Measurements from ENCODE around the gene HDAC4. TPM values are rescaled to one million over a fixed set of nuclear protein-coding genes. Genes with fewer than 3 reads are reported as not detected.

The HDAC4 gene
- total and polyA plus RNA-seq, 9 of the 15 experiments (the other 6 are each of a cell fraction or from before 2014, with no cell fraction given) = 0.11 to 20.2 (median 4.0) TPM

DNA sequence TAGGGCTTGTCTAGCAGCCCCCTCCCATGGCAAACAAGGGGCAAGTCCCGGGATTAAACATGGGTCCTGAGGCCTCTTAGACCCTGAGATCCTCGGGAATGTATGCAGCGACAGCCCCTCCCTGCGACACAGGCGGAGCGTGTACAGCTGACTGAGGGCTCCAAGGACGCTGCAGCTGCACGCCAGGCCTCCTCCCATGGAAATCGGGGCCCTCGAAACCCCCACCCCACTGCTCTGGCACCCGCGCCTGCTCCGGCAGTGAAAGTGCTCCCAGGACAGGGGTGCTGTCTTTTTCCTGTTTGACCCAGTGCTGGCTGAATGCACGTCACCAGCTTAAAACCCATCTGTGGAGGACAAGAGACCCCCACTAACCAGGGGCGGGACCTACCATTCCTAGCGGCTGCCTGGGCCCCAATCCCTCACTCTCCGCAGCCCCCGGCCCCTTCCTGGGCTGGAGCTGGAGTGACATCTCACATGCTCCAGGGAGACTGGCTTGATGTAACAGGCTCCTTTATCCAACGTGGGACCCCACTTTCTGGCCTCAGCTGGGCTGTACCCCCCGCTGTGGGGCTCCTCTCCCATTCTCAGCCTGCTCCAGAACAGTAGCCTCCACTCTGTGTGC is 305.2 kb downstream of the HDAC4 start:
- no peak for FAIRE-seq
- ATAC-seq = no peak

DNA sequence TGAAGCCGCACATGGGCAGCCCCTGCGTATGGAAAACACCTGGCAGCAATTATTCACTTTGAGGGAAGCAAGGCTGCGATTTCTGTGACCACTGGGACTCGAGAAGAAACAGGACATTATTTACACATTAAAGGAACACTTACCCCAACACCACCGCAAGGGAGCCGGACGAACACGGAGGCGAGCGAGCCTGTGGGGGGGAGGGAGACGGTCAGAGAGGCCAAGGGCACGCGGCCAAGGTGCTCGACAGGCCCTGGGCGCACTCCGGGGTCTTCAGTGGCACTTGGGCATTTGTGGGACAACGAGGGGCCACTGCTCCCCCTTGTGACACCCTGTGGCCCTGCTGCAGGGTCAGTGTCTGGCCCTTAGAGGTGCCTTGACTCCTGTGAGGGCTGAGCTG is 306.0 kb downstream of the HDAC4 start:
- Histone ChIP-seq H3K4me1 (replicated peaks in 1 of 2; ENCODE audit: control insufficient read depth in 2 of 2, insufficient read depth in 2 of 2, low read length in 2 of 2) (peaks cover 0 to 5% of the 10 kb centered on the region in 2 experiments; a peak in 1 of 5 replicates), H2AFZ (ENCODE audit: low read depth, low read length) (no peak overlapping the region), H4K20me1 (replicated peaks; ENCODE audit: control insufficient read depth, insufficient read depth, low read length) (no peaks in the 10 kb centered on the region), H3K79me2 (ENCODE audit: control insufficient read depth, insufficient read depth, low read length) (no peaks in the 10 kb centered on the region), H3K9me3 (replicated peaks; ENCODE audit: control insufficient read depth, insufficient read depth, low read depth, low read length) (no peaks in the 10 kb centered on the region), H3K27me3 (ENCODE audit: control insufficient read depth in 2 of 2, insufficient read depth in 2 of 2, low read length in 2 of 2) (no peaks in the 10 kb centered on the region), H3K4me3 (no peak overlapping the region), H3K9me1 (ENCODE audit: control insufficient read depth, insufficient read depth, low read length) (no peaks in the 10 kb centered on the region), H3K9ac (ENCODE audit: insufficient read depth in 1 of 2, low read depth in 2 of 2, low read length in 2 of 2) (no peak overlapping the region), H3K36me3 (ENCODE audit: control insufficient read depth, insufficient read depth, low read length) (no peaks in the 10 kb centered on the region), H3K4me2 (ENCODE audit: insufficient read depth, low read length) (no peak overlapping the region), H3K27ac (ENCODE audit: extremely low read depth, low read depth, low read length) (no peak overlapping the region)
- ATAC-seq (no peak), FAIRE-seq (no peak), DNase-seq (ENCODE audit: extremely low read depth in 1 of 4, low spot score in 3 of 4) (no peak)
- TF ChIP-seq NFATC3 (IDR thresholded peaks at IDR 0.05) (no peak), ZKSCAN3 (CRISPR knock-in tag; IDR thresholded peaks at IDR 0.05) (no peak), ZNF696 (CRISPR knock-in tag; conservative IDR thresholded peaks at IDR 0.05) (no peak)
- WGBS (ENCODE audit: insufficient coverage, low coverage, missing lambda C conversion rate) = 75% methylated on average over 3 of the region's 17 CpGs
- no TSS peak for BruUV-seq (replicated peaks)
- intact Hi-C loops (cut with micrococcal nuclease) (no loop called here), in situ Hi-C loops (cut with MboI) (no loop called here)
- ChIA-PET CTCF (ENCODE audit: low intra/inter-chr PET ratio) (no interaction called here), POLR2A (interaction anchor here (0.5 kb wide), 1 partner anchor 97 kb away, joined by 3 read pairs; no protein-coding TSS in a partner anchor)

More for the DNA sequence above, 305.2 kb downstream of the HDAC4 start:
- ChIA-PET POLR2A (interaction anchor here (0.5 kb wide), 1 partner anchor 97 kb away, joined by 3 read pairs; no protein-coding TSS in a partner anchor), CTCF (ENCODE audit: low intra/inter-chr PET ratio) (no interaction called here)
- Histone ChIP-seq H4K20me1 (replicated peaks; ENCODE audit: control insufficient read depth, insufficient read depth, low read length) (no peaks in the 10 kb centered on the region), H3K9ac (ENCODE audit: insufficient read depth in 1 of 2, low read depth in 2 of 2, low read length in 2 of 2) (no peak overlapping the region), H3K27ac (ENCODE audit: extremely low read depth, low read depth, low read length) (no peak overlapping the region), H3K4me1 (replicated peaks in 1 of 2; ENCODE audit: control insufficient read depth in 2 of 2, insufficient read depth in 2 of 2, low read length in 2 of 2) (peaks cover 0 to 5% of the 10 kb centered on the region in 2 experiments; a peak in 1 of 5 replicates), H3K4me3 (no peak overlapping the region), H3K36me3 (ENCODE audit: control insufficient read depth, insufficient read depth, low read length) (no peaks in the 10 kb centered on the region), H3K27me3 (ENCODE audit: control insufficient read depth in 2 of 2, insufficient read depth in 2 of 2, low read length in 2 of 2) (no peaks in the 10 kb centered on the region), H3K9me1 (ENCODE audit: control insufficient read depth, insufficient read depth, low read length) (no peaks in the 10 kb centered on the region), H2AFZ (ENCODE audit: low read depth, low read length) (no peak overlapping the region), H3K79me2 (ENCODE audit: control insufficient read depth, insufficient read depth, low read length) (no peaks in the 10 kb centered on the region), H3K4me2 (ENCODE audit: insufficient read depth, low read length) (no peak overlapping the region), H3K9me3 (replicated peaks; ENCODE audit: control insufficient read depth, insufficient read depth, low read depth, low read length) (no peaks in the 10 kb centered on the region)
- no peak for TF ChIP-seq BACH1 (tag; IDR thresholded peaks at IDR 0.05)
- in situ Hi-C loops (cut with MboI) (no loop called here), intact Hi-C loops (cut with micrococcal nuclease) (no loop called here)
- no TSS peak for BruUV-seq (replicated peaks)
- 91% methylated on average over 12 of the region's 20 CpGs for WGBS (ENCODE audit: insufficient coverage, low coverage, missing lambda C conversion rate)
- DNase-seq (ENCODE audit: extremely low read depth in 1 of 4, low spot score in 3 of 4) = no peak
